NCI-H345 (cell line): ENCODE data around the gene KBTBD13.
"Not testable (repeated sequence)": the region's sequence is repeated elsewhere in the genome, so short reads cannot be mapped to it uniquely, and the experiment has no call there.

Experiments
- DNase-seq: peaks from one replicate; lab custom pipeline; 2025; lab: John Stamatoyannopoulos, UW

The KBTBD13 gene

DNA sequence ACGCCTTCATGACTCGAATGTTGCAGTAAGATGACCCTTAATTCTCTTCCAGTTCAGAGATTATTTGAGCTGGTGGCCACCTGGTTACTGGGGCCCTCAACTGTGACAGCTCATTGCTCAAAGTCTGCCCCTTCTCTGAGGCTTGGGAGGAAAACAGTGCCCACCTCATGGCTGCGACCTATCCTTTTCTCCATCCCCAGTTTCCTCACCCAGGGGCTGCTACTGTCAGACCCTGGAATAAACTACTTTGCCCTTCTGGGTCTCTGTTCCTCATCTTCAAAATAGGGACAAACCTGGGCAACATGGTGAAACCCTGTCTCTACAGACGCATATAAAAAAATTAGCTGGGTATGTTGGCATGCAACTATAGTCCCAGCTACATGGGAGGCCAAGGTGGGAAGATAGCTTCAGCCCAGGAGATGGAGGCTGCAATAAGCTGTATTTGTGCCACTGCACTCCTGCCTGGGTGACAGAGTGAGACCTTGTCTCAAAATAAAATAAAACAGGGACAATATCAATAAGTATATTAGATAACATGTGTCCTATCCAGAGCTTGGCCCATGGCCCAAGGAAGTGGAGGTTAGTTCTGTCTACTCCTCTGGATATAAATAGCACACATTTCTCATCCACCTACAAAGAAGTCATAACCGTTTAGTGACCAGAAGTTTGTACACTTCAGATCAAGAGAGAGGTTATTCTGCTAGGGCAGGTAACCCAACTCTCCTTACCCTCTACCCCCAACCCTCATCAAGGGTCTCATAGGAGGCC lies 6.6 kb upstream of the KBTBD13 start:
- no peak for DNase-seq

GRCh38 chr15:65071381-65071811 lies 5.2 kb upstream of the KBTBD13 start:
- no peak for DNase-seq

DNA sequence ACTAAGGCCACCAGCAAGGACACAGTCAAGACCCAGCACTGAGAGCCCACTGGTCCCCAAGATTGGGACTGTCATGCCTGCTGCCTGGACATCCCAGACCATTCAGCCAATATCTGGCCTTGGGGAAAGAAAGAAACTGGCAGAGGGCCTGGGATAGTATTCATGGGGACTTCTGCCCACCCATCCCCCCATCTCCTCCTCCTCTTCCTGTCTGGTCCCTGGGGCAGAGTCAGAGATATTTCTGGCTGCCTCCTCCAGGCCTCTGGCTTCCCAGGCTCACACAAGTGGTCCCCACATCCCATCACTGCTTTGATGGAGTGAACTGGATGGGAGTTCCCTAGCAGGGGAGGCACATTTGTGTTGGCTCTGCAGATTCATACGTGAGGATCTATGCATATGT lies 4.5 kb upstream of the KBTBD13 start:
- no peak for DNase-seq

GRCh38 chr15:65072617-65073016 lies 3.9 kb upstream of the KBTBD13 start:
- DNase-seq: no peak

- not testable (repeated sequence) for DNase-seq
Observed at GRCh38 chr15:65074946-65075345, 1.6 kb upstream of the KBTBD13 start.

DNA sequence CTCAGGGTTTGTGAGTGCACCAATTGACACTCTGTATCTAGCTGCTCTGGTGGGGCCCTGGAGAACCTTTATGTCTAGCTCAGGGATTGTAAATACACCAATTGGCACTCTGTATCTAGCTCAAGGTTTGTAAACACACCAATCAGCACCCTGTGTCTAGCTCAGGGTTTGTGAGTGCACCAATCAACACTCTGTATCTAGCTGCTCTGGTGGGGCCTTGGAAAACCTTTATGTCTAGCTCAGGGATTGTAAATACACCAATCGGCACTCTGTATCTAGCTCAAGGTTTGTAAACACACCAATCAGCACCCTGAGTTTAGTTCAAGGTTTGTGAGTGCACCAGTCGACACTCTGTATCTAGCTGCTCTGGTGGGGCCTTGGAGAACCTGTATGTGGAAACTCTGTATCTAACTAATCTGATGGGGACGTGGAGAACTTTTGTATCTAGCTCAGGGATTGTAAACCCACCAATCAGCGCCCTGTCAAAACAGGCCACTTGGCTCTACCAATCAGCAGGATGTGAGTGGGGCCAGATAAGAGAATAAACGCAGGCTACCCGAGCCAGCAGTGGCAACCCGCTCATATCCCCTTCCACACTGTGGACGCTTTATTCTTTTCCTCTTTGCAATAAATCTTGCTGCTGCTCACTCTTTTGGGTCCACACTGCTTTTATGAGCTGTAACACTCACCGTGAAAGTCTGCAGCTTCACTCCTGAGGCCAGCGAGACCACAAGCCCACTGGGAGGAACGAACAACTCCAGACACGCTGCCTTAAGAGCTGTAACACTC lies 745 bp upstream of the KBTBD13 start:
- not testable (repeated sequence) for DNase-seq

GRCh38 chr15:65077291-65077980 lies 890 bp downstream of the KBTBD13 start:
- DNase-seq: no peak

GRCh38 chr15:65077981-65078352 lies 1.4 kb downstream of the KBTBD13 start:
- DNase-seq: no peak

DNA sequence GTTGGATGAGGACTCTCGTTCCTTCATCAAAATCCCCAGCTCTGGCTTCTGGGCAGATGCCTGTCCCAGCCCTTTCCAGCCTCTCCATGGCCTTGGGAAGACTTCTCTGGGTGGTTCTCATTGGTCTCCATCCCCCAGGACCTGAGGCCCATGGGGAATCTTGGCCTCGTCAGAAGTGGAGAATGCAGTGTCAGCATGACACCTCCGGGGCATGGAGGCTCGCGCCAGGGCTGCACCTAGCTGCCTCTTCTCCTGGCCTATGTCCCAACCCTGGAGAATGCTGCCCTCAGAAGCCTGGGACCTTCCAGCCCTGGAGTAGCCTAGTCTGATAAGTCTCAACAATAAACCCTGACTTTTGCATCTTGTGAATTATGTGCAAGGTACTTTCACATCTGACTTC lies 3.0 kb downstream of the KBTBD13 start:
- DNase-seq: no peak

- no peak for DNase-seq
Observed at GRCh38 chr15:65081270-65081669, 4.7 kb downstream of the KBTBD13 start.

DNA sequence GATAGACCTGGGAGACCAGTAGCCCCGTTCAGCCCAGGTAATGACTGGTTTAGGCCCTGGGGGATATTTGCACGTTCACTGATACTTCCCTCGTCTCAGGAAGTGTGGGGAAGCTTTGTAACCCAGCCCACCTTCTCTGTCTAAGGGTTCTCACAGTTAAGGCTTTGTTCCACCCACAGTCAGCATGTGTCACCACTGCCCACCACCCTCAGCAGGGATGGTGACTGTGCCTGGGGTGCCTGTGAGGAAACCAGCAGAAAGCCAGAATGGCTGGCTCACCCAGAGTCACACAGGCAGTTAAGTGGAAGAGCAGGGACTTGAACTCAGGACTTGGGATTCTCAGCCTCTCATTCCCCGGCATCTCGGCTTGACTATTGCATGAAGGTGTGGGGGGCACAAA lies 5.2 kb downstream of the KBTBD13 start:
- DNase-seq: no peak

- no peak for DNase-seq
Observed at GRCh38 chr15:65082303-65082953, 5.9 kb downstream of the KBTBD13 start.

- DNase-seq: no peak
Observed at GRCh38 chr15:65083262-65083701, 6.7 kb downstream of the KBTBD13 start.

DNA sequence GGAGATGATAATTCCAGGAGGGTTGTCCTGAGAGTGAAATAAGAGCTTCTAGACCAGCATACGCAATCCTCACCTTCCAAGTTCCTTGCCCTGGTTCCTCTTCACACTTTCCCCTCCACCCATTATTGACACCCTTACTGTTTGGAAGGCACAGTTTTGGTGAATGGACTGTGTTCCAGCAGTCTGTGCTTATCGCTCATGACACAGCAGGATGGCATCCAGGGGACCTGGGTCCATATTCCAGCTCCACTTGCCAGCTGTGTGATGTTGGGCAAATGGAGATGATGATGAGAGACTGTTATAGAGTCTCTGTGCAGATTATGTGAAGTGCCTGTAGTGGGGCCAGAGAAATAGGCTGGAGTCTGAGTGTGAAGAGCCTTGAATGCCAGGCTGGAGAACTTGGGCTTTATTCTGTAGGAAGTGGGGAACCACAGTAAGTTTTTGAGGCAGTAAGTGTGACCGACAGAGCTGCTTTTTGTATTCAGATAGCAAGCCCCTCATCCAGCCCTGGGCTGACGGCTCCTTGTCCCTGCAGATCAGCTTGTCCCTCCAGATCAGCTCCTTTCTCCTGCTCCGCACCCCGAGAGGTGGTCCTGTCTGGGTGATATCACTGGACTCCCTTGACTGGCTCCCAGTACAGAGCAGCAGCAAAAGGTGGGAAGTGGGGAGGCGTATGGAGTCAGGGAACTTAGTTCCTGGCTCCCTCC lies 8.1 kb downstream of the KBTBD13 start:
- no peak for DNase-seq

DNA sequence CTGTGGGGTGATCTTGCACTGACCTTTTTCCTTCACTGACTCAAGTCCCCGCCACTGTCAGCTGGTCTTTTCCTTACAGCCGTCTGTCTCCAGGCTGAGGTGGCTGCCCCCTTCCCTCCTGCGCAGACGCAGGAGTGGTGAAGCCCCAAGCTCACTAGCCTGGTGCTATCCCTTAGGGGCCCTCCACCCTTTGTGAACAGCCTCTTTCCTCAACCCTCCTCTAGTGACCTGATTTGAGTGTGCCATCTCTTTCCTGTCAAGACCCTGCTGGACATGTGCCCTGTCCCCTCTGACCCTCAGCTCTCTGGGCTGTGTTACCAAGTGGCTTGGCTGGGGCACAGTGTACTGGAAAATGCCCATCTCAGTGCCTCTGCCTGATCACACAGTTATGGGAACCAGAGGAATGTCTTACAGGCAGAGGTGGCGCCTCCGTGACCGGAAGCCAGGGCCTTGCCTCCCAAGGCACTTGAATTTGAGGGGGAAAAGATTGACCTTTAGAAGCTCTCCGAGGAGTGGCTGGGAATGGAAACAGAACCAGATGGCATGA lies 8.7 kb downstream of the KBTBD13 start:
- DNase-seq: no peak

DNA sequence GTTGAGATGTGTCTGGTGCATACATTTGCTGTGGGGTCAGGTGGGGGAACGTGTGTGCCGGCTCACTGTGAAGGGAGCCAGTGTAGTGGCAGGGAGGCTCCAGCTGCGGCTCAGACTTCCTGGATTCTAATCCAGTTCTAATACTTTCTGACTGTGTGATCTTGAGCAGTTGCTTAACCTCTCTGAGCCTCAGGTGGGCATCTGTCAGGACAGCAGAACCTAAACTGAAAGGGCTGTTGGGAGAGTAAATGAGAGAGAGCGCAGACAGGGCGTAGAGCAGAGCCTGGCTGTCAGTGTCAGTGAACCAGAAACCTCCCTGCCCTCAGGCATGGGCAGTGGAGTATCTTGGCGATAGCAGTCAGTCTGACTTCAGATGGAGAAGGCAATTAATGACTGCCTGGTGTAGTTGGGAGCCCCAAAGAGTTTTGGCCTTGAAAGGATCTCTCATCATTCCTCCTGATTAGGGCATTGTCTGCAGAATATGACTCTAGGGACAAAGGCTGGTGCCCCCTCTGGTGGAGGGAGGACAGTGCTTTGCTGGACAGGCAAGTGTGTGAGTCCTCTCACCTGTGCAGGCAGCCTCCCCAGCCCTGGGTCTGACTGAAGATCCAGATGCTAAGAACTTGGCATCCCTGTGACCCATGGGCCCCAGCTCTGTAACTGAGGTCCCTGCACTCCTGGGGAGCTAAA lies 9.6 kb downstream of the KBTBD13 start:
- no peak for DNase-seq

- no peak for DNase-seq
Observed at GRCh38 chr15:65086680-65087111, 10.2 kb downstream of the KBTBD13 start.

GRCh38 chr15:65087411-65087810 lies 10.9 kb downstream of the KBTBD13 start:
- no peak for DNase-seq

- no peak for DNase-seq
Observed at GRCh38 chr15:65087873-65088642, 11.5 kb downstream of the KBTBD13 start.

GRCh38 chr15:65088643-65089021 lies 12.1 kb downstream of the KBTBD13 start:
- DNase-seq: no peak
